ENCODE measurements around the gene SH2D5.

- TF ChIP-seq CTCF (IDR thresholded peaks at IDR 0.05; ENCODE audit: poor library complexity) (no peak), EZH2phosphoT487 (IDR thresholded peaks at IDR 0.05; ENCODE audit: low read depth, severe bottlenecking, unreplicated experiment) (no peak)
Observed at GRCh38 chr1:20775700-20776099, 43.2 kb upstream of the SH2D5 start.

All from hepatocyte (in vitro differentiated cells).